HG03342 (cell line): ENCODE measurements around the gene RAD51B.
A peak's percentile ranks its signal among the peaks of the same experiment; 100 is the strongest.

ENCODE experiments used
- ATAC-seq: cut with Tn5 transposase; IDR thresholded peaks from one replicate; pipeline ENCODE4 v1.9.1; 2021; ENCODE audit warnings: mild to moderate bottlenecking, moderate library complexity; ENCODE audit not compliant: unreplicated experiment

RAD51B gene

GRCh38 chr14:67833403-67833802 is 13.8 kb downstream of the RAD51B start:
- ATAC-seq = no peak

- no peak for ATAC-seq
Measured at GRCh38 chr14:67835596-67835995, 16.0 kb downstream of the RAD51B start.

DNA sequence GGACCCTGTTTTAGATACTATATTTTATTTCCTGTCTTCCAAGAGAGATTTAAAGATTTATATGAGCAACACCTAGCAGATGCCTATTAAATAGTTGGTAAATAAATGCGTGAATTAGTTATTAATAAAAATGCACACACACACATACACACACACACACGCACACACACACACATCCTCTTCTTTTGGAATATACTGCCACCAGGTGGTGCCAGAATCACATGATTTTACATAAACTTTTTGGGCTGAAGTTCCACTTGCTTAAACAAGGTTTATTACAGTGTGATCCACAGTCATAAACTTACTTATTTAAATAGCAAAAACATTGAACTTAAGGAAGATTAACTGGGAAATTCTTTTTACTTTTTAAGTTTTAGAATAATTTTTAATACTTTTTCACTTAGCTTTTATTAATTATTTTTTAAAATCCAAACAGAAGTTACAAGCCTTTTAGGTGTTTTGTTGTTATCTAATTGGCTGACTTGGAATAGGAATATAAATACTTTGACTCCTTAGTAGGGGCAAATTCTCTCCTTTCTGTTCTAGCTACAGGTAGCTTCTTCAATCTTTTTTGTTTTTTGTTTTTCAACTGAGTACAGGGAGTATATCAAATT is 17.5 kb downstream of the RAD51B start:
- no peak for ATAC-seq

GRCh38 chr14:67846029-67846610 is 26.5 kb downstream of the RAD51B start:
- ATAC-seq = no peak

DNA sequence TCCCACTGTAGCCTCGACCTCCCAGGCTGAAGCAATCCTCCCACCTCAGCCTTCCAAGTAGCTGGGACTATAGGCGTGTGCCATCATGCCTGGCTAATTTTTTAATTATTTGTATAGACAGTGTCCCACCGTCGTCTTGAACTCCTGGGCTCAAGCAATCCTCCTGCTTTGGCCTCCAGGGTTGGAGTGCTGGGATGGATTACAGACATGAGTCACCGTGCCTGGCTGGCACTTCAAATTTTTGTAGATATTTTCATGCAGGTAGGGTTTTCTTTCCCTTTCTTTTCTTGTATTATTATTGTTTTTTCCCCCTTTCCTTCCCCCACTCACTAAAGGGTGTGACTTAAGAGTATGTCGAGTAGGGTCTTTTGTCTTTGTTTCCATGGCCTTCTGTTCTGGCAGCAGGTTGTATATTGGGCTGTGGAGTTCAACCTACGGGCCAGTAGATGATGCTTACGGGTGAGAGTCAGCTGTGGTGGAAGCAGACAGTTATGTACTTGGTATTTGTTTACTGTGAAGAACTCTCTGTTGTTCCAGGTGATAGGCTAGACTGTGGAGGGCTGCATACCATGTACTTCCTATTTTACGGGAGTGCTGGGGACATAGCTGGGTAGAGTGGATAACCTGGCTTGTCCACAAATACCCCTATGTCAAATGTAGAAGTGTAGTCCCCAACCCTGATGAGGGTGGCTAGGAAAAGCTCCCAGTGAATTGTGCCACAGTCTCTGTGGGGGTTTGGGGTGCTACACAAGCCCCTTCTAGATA is 30.7 kb downstream of the RAD51B start:
- no peak for ATAC-seq

GRCh38 chr14:67851785-67852410 is 32.3 kb downstream of the RAD51B start:
- ATAC-seq = no peak

DNA sequence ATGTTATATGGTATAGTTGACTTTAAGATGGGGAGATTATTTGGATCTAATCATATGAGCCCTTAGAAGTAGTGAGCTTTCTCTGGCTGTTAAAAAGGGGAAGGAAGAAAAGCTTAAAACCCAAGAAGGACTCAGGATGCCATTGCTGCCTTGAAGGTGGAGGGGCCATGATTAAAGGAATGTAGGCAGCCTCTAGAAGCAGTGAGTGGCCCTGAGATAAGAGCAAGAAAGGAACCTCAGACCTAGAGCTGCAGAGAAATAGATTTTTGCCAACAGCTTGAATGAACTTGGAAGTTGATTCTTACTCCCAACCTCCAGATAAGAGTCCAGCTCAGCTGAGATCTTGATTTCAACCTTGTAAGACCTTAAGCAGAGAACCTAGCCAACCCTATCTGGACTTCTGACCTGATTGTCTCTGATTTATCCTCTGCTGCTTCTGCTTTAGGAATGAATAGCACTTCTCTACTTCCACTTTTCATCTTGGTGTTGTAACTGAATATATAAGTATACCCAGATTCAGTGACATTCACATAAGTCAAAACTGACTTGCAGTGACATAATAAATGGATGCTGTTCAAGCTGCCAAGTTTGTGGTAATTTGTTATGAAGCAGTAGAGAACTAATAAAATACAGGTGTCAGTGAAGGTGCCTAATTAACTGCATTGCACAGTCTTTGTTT is 33.5 kb downstream of the RAD51B start:
- no peak for ATAC-seq

DNA sequence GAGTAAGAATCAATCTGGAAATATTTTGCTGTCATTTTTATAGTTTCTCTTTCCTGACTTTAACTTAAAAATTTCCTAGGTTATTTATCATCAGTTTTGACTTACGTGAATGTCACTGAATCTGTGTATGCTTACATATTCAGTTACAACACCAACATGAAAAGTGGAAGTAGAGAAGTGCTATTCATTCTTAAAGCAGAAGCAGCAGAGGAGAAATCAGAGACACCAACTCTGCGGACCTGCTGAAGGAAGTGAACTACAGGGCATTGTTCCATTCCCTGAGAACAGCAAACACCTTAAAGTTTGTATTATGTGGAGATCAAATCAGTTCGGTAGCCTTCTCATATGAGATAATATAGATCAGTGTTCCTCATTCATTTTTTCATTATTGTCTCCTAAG is 34.1 kb downstream of the RAD51B start:
- no peak for ATAC-seq

DNA sequence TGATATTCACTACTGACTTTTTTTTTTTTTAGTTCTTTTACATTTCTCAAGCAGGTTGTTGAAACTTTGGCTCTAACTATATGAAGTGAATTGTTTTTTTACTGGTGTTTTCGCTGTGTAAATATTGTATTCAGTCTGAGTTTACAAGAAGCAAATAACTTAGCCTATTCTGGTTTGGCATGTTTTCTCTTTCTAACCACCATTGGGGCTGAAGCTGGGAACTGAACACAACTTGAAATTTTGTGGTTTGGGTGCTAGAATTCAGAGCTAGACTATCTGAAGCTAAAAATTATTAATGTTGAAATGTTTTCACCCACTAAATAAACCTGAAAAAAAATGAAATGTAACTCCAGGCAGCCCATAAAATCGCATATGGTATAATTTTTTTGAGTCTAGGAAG is 37.2 kb downstream of the RAD51B start:
- ATAC-seq = no peak

GRCh38 chr14:67857778-67858350 is 38.3 kb downstream of the RAD51B start:
- no peak for ATAC-seq

DNA sequence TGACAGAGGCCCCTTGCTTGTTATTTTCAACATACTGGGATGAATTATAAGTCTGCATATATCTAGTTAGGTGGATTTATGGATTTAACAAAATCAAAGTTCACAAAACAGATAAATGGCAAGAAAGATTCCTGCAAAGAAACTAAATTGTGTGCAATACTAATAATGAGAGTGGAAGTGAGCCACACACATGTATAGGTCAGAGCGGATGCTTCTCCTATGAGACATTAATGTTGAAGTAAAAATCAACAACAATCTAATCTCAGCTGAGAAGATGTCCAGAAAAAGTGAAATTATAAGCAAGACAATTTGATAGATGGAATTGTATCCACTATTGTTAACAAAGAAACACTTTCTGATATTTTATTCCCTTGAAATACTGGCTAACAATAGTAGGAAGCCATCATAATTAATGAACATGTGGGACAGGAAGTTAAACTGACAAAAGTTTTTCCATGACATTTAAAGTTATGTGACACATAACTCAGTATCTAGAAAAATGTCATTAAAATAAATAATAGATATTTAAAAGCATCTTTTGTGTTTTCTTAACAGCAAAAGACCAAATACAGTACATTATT is 39.7 kb downstream of the RAD51B start:
- ATAC-seq = no peak

- no peak for ATAC-seq
Measured at GRCh38 chr14:67863223-67863622, 43.6 kb downstream of the RAD51B start.

DNA sequence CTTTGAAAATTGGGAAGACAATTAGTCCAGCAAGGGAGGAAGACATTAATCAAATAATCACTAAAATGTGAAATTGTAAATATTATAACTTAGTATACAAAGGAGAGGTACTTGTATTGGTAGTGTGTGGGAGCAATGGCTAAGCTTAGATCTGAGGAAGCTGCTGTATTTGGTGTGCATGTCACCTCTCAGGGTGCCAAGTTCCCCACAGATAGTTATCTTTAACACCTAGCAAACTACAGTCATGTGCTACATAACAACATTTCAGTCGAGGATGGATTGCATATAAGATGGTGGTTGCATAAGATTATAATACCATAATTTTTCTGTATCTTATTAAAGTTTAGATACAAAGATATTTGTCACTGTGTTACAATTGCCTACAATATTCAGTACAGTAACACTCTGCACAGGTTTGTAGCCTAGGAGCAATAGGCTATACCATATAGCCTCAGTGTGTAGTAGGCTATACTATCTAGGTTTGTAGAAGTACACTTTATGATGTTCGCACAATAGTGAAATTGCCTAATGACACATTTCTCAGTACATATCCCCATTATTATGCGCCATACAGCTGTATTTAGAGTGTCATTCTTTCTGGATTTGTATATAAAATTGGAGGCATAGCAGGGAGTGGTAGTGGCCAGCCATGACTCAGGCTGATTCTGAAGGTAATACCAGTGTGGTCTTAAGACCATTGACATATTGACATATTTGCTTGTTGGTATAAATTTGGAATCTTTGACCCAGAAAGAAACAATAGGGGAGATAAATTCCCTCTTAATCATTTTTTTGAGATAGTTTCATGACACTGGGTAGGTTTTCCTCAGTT is 55.8 kb downstream of the RAD51B start:
- ATAC-seq = no peak

- ATAC-seq = no peak
Measured at GRCh38 chr14:67879026-67879425, 59.4 kb downstream of the RAD51B start.

- ATAC-seq = peak; percentile 78
Measured at GRCh38 chr14:67881225-67881624, 61.6 kb downstream of the RAD51B start.

- ATAC-seq = no peak
Measured at GRCh38 chr14:67882986-67883555, 63.5 kb downstream of the RAD51B start.

DNA sequence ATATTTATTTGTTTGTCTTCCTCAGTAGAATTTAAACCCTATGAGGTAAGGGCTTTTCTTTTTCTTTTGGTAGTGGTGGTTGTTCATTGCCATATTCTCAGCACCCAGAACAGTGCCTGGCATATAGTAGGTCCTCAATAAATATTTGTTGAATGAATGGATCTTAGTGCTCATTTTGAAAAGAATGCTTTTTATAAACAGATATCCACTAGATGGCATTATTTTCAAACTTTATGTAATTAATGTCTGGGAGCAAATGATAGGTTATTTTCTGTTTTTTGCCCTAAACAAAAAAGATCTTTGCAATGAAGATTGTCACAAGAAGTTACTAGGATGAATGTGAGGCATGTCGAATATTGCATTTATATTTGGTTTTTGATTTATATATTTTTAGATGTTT is 64.1 kb downstream of the RAD51B start:
- ATAC-seq = no peak

GRCh38 chr14:67886191-67886590 is 66.6 kb downstream of the RAD51B start:
- no peak for ATAC-seq

DNA sequence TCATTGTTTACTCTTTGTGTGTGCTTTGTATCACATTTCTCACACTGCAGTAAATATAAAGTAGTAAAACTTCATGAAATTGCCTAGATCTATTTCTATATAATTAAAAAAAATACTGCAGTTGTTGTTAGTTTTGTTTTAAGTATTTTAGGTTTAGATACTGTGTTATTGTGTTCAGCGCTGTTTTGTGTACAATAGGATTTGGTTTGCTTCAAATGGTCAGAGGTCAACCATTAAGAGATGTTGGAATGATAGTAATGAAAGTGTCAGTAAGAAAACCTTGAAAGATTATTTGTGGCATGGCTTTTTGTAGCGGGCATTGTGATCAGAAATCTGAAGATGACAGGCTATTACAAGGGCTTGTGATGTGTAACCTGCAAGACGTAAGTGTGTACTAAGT is 67.9 kb downstream of the RAD51B start:
- ATAC-seq = no peak
